GM18873 (cell line): ENCODE results near the gene ZNF74.
"Not testable (repeated sequence)": the region's sequence is repeated elsewhere in the genome, so short reads cannot be mapped to it uniquely, and the experiment has no call there.

ENCODE experiments used
- ATAC-seq: cut with Tn5 transposase; IDR thresholded peaks from one replicate; pipeline ENCODE4 v1.9.1; 2021; ENCODE audit warnings: mild to moderate bottlenecking, moderate library complexity, moderate number of reproducible peaks; ENCODE audit not compliant: unreplicated experiment, low FRiP score

Gene ZNF74

DNA sequence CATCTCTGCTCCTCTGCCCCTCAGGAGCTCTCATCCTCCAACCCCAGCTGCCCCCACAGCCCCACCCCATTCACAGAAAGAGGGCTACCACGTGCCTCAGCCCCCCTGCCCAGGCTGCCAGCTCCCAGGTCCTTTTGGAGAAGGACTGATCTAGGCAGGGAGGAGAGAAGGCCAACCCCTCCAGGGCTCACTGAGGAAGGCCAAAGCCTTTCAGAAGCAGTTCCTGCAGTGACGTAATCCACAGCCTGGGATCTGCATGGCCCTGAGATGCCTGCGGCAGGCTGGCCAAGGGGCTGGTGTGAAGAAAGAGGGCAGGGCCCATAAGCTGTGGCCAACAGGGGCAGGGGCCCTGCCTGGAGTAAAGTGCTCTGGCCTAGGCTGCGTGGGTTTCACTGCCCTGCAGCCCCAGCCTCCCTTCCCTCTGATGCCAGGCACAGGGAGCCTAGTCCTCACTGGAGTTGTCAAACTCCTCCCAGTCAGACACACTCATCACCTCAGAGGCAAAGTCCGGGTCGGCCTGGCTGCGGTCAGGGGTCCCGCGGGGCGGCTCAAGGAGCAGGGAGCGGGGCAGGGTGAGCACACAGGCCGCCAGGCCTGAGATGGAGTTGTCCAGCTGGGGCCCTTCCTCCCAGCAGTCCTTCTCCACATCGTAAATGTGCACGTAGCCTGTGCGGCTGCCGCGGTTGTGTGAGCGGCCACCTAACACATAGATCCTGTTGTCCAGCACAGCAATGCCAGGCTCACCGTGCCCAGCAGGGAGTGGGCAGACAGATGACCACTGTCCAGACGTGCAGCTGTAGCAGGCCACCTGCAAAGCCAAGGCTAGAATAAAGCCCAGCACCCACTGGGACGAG, 47.9 kb downstream of the ZNF74 start:
- ATAC-seq: no peak

DNA sequence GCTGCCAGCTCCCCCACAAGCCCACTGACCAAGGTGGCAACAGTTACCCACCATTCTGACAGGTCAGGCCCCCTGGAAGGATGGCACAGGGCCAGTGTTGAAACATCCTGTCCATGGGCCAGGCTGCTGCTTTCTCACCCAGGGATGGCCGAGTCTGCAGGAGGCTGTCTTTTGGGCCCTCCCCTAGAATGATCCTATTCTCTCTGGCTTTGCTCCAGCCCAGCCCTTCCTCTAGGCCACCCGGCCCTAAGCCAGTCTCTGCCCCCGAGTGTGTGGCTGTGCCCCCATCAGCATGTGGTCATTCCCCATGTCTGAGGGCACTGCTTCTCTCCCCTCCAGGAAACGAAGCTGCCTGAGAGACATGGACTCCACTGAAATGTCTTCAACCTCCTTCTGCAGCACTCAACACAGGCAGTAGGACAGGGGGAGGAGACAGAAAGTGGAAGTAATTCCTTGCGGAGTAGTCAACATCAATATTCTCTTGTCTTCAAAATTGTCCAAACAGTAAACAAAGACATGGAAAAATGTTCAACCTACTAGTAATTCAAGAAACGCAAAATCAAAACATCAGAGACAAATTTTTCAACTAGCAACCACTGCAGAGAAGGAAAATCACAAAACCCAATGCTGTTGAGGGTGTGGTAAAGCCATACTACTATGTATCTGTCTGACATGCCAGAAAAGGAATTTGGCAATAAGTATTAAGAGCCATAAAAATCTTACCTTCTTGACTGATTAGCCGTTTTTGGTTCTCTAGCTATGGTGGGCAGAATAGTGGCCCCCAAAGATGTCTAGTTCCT, 48.7 kb downstream of the ZNF74 start:
- ATAC-seq: no peak

DNA sequence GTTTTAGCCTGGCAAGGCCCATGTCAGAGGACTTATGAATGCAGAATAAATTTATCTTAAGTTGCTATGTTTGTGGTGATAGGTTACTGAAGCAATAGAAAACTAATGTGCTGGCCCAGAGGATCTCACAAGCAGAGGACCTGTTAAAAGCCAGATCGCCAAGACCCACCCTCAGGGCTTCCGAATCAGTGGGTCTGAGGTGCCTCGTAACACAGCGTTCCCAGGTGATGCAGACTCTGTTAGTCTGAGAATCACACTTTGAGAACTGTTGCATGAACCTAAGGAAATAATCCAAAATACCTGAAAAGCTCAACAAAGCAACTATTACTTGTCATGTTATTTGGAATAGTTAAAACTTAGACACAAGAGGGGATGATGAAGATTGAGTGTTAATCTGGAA, 50.4 kb downstream of the ZNF74 start:
- ATAC-seq: no peak

- no peak for ATAC-seq
These were observed 52.5 kb downstream of the ZNF74 start for GRCh38 chr22:20446383-20446970.

- ATAC-seq: no peak
These were observed 54.7 kb downstream of the ZNF74 start for GRCh38 chr22:20448630-20449029.

DNA sequence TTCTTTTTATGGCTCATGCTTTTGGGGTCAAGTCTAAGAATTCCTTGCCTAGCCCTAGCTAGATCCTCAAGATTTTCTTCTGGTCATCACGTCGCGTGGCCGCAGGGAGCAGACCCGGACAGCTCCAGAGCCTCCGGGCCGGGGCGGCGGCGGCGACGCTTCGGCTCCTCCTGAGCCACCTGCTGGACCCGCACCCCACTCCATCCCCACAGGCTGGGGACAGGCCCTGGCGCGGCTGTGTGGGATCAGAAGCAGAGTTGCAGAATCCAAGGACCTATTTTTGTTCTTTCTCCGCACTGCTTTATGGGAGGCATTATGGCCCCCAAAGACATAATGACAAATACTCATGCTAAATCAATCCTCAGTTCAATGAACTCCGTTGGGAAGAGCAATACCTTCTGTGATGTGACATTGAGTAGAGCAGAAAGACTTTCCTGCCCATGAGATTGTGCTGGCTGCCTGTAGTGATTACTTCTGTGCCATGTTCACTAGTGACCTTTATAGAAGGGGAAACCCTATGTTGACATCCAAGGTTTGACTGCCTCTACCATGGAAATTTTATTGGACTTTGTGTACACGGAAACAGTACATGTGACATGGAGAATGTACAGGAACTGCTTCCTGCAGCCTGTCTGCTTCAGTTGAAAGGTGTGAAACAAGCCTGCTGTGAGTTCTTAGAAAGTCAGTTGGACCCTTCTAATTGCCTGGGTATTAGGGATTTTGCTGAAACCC, 56.0 kb downstream of the ZNF74 start:
- no peak for ATAC-seq

GRCh38 chr22:20450551-20450906, 56.6 kb downstream of the ZNF74 start:
- no peak for ATAC-seq

DNA sequence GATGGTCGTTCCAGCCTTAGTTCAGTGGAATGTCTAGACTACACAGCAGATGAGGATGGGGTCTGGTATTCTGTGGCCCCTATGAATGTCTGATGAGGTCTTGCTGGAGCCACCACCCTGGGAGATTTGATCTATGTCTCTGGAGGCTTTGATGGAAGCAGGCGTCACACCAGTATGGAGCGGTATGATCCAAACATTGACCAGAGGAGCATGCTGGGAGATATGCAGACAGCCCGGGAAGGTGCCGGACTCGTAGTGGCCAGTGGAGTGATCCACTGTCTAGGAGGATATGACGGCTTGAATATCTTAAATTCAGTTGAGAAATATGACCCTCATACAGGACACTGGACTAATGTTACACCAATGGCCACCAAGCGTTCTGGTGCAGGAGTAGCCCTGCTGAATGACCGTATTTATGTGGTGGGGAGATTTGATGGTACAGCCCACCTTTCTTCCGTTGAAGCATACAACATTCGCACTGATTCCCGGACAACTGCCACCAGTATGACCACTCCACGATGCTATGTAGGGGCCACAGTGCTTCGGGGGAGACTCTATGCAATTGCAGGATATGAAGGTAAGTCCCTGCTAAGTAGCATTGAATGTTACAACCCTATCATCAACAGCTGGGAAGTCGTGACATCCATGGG, 57.3 kb downstream of the ZNF74 start:
- not testable (repeated sequence) for ATAC-seq

- no peak for ATAC-seq
These were observed 58.0 kb downstream of the ZNF74 start for GRCh38 chr22:20451920-20452319.

DNA sequence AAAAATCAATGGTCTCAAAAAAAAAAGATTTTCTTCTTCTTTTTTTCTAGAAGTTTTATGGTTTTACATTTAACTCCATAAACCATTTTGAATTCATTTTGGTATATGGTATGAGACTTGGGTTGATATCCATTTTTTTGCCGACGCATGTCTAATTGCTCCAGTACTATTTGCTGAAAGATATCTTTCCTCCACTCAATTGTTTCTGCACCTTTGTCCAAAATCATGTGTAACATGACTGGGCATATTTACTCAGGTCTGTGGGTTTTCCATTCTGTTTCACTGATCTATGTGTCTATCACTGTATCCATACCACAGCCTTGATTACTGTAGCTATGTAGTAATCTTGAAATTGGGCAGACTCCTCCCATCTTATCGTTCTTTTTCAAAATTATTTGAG, 59.3 kb downstream of the ZNF74 start:
- no peak for ATAC-seq

DNA sequence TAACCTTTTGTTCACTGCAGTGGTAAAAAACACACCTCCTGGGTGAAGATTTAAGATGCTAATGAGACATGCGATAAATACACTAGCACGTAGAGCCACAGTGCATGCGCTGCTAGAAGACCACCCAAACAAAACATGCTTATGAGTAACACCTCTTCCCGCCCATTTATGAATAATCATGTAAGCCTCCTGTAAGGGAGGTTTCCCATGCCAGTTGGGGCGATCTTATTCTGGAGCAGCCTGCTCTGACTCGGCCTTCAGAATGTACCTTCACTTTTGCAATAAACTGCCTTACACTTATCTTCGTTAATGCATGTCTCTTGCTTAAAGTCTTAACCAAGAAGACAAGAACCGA, 61.7 kb downstream of the ZNF74 start:
- ATAC-seq: no peak

DNA sequence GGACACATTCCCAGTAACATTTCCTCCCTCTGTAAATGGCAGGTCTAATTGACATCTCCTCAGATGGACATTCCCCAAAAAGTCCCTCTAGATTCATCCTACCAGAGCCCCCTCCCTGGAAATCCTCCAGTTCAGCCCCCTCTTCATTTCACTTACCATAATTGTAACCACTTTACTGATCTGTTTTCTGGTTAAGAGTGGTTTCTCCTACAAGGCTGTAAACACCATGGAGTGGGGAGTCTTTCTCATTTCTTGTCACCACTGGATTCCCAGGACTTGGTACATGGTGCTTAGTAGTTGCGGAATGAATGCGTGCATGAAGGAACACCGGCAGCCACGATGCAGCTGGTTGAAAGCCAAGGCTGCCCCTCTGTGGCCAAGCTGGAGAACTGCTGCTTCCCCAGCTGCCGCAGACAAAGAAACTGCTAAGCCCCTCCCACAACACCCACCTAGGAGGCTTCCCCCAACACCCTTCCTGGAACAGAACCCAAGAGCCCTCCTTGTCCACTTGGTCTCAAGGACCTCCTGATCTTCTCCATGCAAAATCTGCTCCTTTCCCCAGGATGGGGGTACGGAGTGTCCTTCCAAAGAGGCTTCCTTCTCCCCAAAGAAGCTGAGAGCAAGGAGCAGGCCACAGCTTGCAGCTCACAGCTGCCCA, 62.2 kb downstream of the ZNF74 start:
- no peak for ATAC-seq

- no peak for ATAC-seq
These were observed 62.7 kb downstream of the ZNF74 start for GRCh38 chr22:20456722-20457076.

DNA sequence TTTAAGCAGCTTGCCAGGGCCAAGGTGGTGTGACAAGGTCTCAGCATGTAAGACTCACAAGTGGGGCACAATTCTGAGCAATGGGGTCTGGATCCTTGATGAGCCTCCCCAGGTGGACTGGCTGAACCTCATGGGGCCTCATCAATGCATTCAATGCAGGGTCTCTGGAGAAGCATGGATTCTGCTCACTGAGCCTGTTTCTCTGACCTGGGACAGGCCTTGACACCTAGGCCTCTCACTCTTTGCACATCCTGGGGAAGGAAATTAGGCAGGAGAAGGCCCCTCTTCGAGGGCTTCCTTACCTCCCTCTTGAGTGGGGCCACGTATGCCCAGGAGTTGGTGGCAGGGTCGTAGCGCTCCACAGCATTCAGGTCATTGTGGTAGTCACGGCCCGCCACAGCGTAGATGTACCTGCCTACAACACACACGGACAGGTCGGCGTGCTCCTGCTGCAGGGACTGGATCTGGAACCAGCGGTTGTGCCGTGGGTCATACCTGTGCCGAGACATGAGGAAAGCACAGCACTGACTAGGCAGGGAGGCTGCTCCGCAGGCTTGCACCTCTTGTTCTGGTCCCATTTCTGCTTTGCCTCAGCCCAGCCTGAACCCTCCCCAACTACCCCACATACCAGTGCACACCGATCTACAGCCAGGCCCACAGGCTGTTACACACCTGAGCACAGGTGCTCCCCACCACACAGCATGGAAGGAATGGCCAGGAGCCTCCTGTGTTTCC, 63.7 kb downstream of the ZNF74 start:
- ATAC-seq: no peak
